ENCODE results near the gene SMIM35. TPM values are rescaled to one million over a fixed set of nuclear protein-coding genes. Genes with fewer than 3 reads are reported as not detected.

SMIM35 gene
- total and polyA plus RNA-seq, 2 donors (not counting 1 experiment from before 2014, with no cell fraction given) = not detected

DNA sequence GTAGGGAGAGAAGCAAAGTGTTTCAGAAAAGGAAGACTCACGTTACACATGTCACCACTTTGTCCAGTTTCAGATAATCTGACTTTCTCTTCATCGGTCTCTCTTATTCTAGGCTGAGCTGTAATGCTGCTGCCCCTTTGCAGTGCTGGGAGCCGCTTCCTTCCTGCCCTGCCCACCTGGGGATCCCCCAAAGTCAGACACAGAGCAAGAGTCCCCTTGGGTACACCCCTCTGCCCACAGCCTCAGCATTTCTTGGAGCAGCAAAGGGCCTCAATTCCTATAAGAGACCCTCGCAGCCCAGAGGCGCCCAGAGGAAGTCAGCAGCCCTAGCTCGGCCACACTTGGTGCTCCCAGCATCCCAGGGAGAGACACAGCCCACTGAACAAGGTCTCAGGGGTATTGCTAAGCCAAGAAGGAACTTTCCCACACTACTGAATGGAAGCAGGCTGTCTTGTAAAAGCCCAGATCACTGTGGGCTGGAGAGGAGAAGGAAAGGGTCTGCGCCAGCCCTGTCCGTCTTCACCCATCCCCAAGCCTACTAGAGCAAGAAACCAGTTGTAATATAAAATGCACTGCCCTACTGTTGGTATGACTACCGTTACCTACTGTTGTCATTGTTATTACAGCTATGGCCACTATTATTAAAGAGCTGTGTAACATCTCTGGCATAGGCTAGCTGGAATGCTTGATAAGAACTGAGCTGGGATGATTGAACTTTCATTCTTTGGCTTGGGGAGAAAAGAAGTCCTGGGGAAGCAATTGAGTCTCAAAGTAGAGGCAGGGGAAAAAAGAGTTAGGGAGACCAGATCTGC, 31.2 kb upstream of the SMIM35 start:
- Histone ChIP-seq H3K36me3 (ENCODE audit: control insufficient read depth, insufficient read depth, low read length) (no peaks in the 10 kb centered on the region), H3K27me3 (ENCODE audit: control insufficient read depth, insufficient read depth, low read length) (no peaks in the 10 kb centered on the region), H3K9ac (ENCODE audit: insufficient read depth, low read length) (no peak overlapping the region), H3K4me3 (replicated peaks in 1 of 4; ENCODE audit: control extremely low read depth in 1 of 4, insufficient read depth in 1 of 4, low read depth in 3 of 4, low read length in 4 of 4) (no peak overlapping the region), H3K9me3 (ENCODE audit: control insufficient read depth, insufficient read depth, low read depth, low read length) (no peaks in the 10 kb centered on the region), H3K4me2 (ENCODE audit: extremely low read depth, insufficient read depth, low read length) (no peak overlapping the region), H3K79me2 (ENCODE audit: control insufficient read depth, insufficient read depth, low read length) (no peaks in the 10 kb centered on the region), H3K27ac (ENCODE audit: insufficient read depth, low read length) (no peak overlapping the region), H2AFZ (ENCODE audit: low read length) (no peak overlapping the region), H3K4me1 (ENCODE audit: control insufficient read depth, extremely low read depth, insufficient read depth, low read length) (no peaks in the 10 kb centered on the region), H4K20me1 (ENCODE audit: control insufficient read depth, extremely low read depth, insufficient read depth, low read length) (no peaks in the 10 kb centered on the region)
- no peak for TF ChIP-seq EZH2 (IDR thresholded peaks at IDR 0.05; ENCODE audit: low read length, missing control alignments)
- TF ChIP-seq, protein P1, sequence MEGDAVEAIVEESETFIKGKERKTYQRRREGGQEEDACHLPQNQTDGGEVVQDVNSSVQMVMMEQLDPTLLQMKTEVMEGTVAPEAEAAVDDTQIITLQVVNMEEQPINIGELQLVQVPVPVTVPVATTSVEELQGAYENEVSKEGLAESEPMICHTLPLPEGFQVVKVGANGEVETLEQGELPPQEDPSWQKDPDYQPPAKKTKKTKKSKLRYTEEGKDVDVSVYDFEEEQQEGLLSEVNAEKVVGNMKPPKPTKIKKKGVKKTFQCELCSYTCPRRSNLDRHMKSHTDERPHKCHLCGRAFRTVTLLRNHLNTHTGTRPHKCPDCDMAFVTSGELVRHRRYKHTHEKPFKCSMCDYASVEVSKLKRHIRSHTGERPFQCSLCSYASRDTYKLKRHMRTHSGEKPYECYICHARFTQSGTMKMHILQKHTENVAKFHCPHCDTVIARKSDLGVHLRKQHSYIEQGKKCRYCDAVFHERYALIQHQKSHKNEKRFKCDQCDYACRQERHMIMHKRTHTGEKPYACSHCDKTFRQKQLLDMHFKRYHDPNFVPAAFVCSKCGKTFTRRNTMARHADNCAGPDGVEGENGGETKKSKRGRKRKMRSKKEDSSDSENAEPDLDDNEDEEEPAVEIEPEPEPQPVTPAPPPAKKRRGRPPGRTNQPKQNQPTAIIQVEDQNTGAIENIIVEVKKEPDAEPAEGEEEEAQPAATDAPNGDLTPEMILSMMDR (conservative IDR thresholded peaks at IDR 0.05 in 1 of 2, IDR thresholded peaks at IDR 0.05 in 1 of 2; ENCODE audit: low read depth in 1 of 2, low read length in 2 of 2) = no peak
- no peak for DNase-seq (ENCODE audit: low read depth in 2 of 2)

DNA sequence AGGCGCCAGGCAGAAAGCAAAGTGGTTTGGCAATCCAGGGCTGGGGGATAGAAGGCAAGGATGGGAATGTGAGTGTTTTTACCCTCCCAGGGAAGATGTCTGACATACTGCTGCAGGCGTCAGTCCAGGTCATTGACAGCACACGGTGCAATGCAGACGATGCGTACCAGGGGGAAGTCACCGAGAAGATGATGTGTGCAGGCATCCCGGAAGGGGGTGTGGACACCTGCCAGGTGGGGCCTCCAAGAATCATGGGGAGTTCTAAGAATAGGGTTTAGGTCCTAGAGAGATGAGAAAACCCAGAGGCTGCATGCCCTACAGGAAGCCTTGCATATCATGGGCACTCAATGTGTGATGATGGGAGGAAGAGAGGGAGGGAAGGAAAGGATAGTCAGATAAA, 28.3 kb upstream of the SMIM35 start:
- no peak overlapping the region for H2AFZ ChIP-seq (ENCODE audit: low read length)
- H3K9ac ChIP-seq (ENCODE audit: insufficient read depth, low read length) = no peak overlapping the region
- no peaks in the 10 kb centered on the region for H4K20me1 ChIP-seq (ENCODE audit: control insufficient read depth, extremely low read depth, insufficient read depth, low read length)
- H3K27ac ChIP-seq (ENCODE audit: insufficient read depth, low read length) = no peak overlapping the region
- no peak for TF ChIP-seq EZH2 (IDR thresholded peaks at IDR 0.05; ENCODE audit: low read length, missing control alignments)
- TF ChIP-seq, protein P1 (conservative IDR thresholded peaks at IDR 0.05 in 1 of 2, IDR thresholded peaks at IDR 0.05 in 1 of 2; ENCODE audit: low read depth in 1 of 2, low read length in 2 of 2) = no peak
- H3K9me3 ChIP-seq (ENCODE audit: control insufficient read depth, insufficient read depth, low read depth, low read length) = no peaks in the 10 kb centered on the region
- H3K79me2 ChIP-seq (ENCODE audit: control insufficient read depth, insufficient read depth, low read length) = no peaks in the 10 kb centered on the region
- no peak overlapping the region for H3K4me2 ChIP-seq (ENCODE audit: extremely low read depth, insufficient read depth, low read length)
- no peaks in the 10 kb centered on the region for H3K4me1 ChIP-seq (ENCODE audit: control insufficient read depth, extremely low read depth, insufficient read depth, low read length)
- no peak overlapping the region for H3K4me3 ChIP-seq (replicated peaks in 1 of 4; ENCODE audit: control extremely low read depth in 1 of 4, insufficient read depth in 1 of 4, low read depth in 3 of 4, low read length in 4 of 4)
- no peak for DNase-seq (ENCODE audit: low read depth in 2 of 2)
- H3K36me3 ChIP-seq (ENCODE audit: control insufficient read depth, insufficient read depth, low read length) = no peaks in the 10 kb centered on the region
- no peaks in the 10 kb centered on the region for H3K27me3 ChIP-seq (ENCODE audit: control insufficient read depth, insufficient read depth, low read length)

DNA sequence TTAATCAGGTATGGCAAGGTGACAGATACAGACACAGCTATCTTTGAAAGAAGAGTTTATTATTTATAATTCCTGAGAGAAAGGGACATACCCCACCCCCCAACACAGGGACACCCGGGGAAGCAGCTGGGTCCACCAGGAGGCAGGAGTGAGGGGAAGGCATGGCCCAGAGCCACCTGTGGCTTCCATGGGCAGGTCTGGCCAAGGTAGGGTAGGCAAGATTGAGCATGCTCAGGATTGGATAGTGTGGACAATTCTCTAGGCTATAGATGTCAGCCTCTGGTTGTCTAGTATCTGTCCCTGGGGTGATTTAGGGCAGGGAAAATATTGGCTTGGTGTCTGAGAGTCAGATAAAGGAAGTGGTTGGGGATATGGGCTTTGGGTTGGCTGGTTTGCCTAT, 27.5 kb upstream of the SMIM35 start:
- H3K79me2 ChIP-seq (ENCODE audit: control insufficient read depth, insufficient read depth, low read length) = no peaks in the 10 kb centered on the region
- H3K4me1 ChIP-seq (ENCODE audit: control insufficient read depth, extremely low read depth, insufficient read depth, low read length) = no peaks in the 10 kb centered on the region

More for the DNA sequence above, 27.5 kb upstream of the SMIM35 start:
- DNase-seq (ENCODE audit: low read depth in 2 of 2) = no peak
- H3K27me3 ChIP-seq (ENCODE audit: control insufficient read depth, insufficient read depth, low read length) = no peaks in the 10 kb centered on the region
- no peaks in the 10 kb centered on the region for H3K9me3 ChIP-seq (ENCODE audit: control insufficient read depth, insufficient read depth, low read depth, low read length)
- no peaks in the 10 kb centered on the region for H3K36me3 ChIP-seq (ENCODE audit: control insufficient read depth, insufficient read depth, low read length)
- TF ChIP-seq EZH2 (IDR thresholded peaks at IDR 0.05; ENCODE audit: low read length, missing control alignments) = no peak
- TF ChIP-seq, protein P1 (conservative IDR thresholded peaks at IDR 0.05 in 1 of 2, IDR thresholded peaks at IDR 0.05 in 1 of 2; ENCODE audit: low read depth in 1 of 2, low read length in 2 of 2) = no peak
- H3K27ac ChIP-seq (ENCODE audit: insufficient read depth, low read length) = no peak overlapping the region
- H3K4me2 ChIP-seq (ENCODE audit: extremely low read depth, insufficient read depth, low read length) = no peak overlapping the region
- H2AFZ ChIP-seq (ENCODE audit: low read length) = no peak overlapping the region
- H3K4me3 ChIP-seq (replicated peaks in 1 of 4; ENCODE audit: control extremely low read depth in 1 of 4, insufficient read depth in 1 of 4, low read depth in 3 of 4, low read length in 4 of 4) = no peak overlapping the region
- no peaks in the 10 kb centered on the region for H4K20me1 ChIP-seq (ENCODE audit: control insufficient read depth, extremely low read depth, insufficient read depth, low read length)
- no peak overlapping the region for H3K9ac ChIP-seq (ENCODE audit: insufficient read depth, low read length)
